PFSK-1 (cell line): ENCODE measurements around the gene TP63.

Source experiments
- POLR2AphosphoS5 ChIP-seq: IDR thresholded peaks from 2 replicates; pipeline ENCODE4 v1.6.1; 2012; ENCODE audit warnings: low read depth, mild to moderate bottlenecking, control low read depth, low read length, moderate library complexity
- TAF1 ChIP-seq: IDR thresholded peaks from 2 replicates; pipeline ENCODE4 v1.6.1; 2012; ENCODE audit warnings: low read length, control low read depth, borderline replicate concordance; ENCODE audit not compliant: insufficient read depth
- TF ChIP-seq, protein P1 (sequence below), 2 experiments: IDR thresholded peaks; 2 replicates each; pipeline versions ENCODE4 v1.6.1 to v1.8.0; 2011 to 2012; ENCODE audit warnings: low read depth in 2 of 2, low read length in 2 of 2, control low read depth in 1 of 2, inconsistent platforms in 1 of 2, mild to moderate bottlenecking in 1 of 2, moderate library complexity in 1 of 2; ENCODE audit not compliant: insufficient read depth in 1 of 2

DNA sequence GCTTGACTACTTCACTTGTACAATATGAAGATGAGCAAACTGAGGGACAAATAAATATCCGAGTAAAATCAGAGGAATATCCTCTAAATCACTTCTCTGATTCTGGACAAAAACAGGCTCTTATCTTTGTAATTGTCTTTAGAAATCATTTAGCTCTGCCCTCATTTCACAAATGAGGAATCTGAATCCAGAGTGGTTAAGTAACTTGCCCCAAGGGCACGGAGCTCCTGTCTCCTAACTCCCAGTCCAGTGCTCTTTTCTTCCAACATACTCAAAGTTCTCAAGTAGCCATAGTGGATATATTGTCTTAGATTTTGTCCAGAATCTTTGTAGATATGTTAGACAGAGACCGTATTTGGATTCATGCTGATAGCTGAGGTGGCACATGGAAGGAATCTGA is 156.0 kb downstream of the TP63 start:
- no peak for TF ChIP-seq POLR2AphosphoS5
- no peak for TF ChIP-seq TAF1
- TF ChIP-seq, protein P1, sequence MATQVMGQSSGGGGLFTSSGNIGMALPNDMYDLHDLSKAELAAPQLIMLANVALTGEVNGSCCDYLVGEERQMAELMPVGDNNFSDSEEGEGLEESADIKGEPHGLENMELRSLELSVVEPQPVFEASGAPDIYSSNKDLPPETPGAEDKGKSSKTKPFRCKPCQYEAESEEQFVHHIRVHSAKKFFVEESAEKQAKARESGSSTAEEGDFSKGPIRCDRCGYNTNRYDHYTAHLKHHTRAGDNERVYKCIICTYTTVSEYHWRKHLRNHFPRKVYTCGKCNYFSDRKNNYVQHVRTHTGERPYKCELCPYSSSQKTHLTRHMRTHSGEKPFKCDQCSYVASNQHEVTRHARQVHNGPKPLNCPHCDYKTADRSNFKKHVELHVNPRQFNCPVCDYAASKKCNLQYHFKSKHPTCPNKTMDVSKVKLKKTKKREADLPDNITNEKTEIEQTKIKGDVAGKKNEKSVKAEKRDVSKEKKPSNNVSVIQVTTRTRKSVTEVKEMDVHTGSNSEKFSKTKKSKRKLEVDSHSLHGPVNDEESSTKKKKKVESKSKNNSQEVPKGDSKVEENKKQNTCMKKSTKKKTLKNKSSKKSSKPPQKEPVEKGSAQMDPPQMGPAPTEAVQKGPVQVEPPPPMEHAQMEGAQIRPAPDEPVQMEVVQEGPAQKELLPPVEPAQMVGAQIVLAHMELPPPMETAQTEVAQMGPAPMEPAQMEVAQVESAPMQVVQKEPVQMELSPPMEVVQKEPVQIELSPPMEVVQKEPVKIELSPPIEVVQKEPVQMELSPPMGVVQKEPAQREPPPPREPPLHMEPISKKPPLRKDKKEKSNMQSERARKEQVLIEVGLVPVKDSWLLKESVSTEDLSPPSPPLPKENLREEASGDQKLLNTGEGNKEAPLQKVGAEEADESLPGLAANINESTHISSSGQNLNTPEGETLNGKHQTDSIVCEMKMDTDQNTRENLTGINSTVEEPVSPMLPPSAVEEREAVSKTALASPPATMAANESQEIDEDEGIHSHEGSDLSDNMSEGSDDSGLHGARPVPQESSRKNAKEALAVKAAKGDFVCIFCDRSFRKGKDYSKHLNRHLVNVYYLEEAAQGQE (IDR thresholded peaks at IDR 0.05; ENCODE audit: insufficient read depth in 1 of 2, low read depth in 2 of 2, low read length in 2 of 2) = no peak
